AG04450 (cell line): ENCODE data around the gene ADSS1. TPM values are rescaled to one million over a fixed set of nuclear protein-coding genes. Genes with fewer than 3 reads are reported as not detected.

Source experiments
- CTCF ChIA-PET: fragments of 300-600, 350-600 bp; formaldehyde crosslinking; extraction: SDS; loops from one replicate; lab custom pipeline; 2022; ENCODE audit warnings: antibody characterized with exemption, inconsistent platforms; lab: Charles Lee
- POLR2A ChIA-PET: fragments of 350-600 bp; formaldehyde crosslinking; extraction: SDS; loops from one replicate; lab custom pipeline; 2021; ENCODE audit warnings: antibody characterized with exemption, inconsistent platforms; lab: Yijun Ruan, JAX
- DNase-seq: peaks from one replicate; pipeline ENCODE4 v3.0.0-alpha.2; 2011; ENCODE audit warnings: low read depth, low spot score
- H3K27ac ChIP-seq: one replicate; pipeline ENCODE4 v1.5.1; 2012; ENCODE audit warnings: low read depth, low read length, control low read depth
- H3K27me3 ChIP-seq: one replicate; pipeline ENCODE4 v1.6.0; 2012; ENCODE audit warnings: low read length; ENCODE audit not compliant: control insufficient read depth, insufficient read depth
- H3K4me3 ChIP-seq: 2 replicates; pipeline ENCODE4 v1.5.1; 2011; ENCODE audit warnings: mild to moderate bottlenecking, low read depth, low read length, control low read depth
- H3K9me3 ChIP-seq: 2 replicates; pipeline ENCODE4 v1.5.1; 2012; ENCODE audit warnings: low read length; ENCODE audit not compliant: control insufficient read depth, insufficient read depth
- polyA plus RNA-seq: library from polyadenylated mRNA; depleted of rRNA; stranded (reverse); fragments of >200 nt; gene quantifications from 2 replicates; pipeline ENCODE4 v1.2.3, GENCODE V29; 2011
- TF ChIP-seq, protein P1 (sequence below): IDR thresholded peaks from 2 replicates; pipeline ENCODE4 v1.5.1; 2011; ENCODE audit warnings: low read depth, low read length, control low read depth, inconsistent platforms

Gene ADSS1
- polyA plus RNA-seq, 1 experiment = 2.8 TPM

DNA sequence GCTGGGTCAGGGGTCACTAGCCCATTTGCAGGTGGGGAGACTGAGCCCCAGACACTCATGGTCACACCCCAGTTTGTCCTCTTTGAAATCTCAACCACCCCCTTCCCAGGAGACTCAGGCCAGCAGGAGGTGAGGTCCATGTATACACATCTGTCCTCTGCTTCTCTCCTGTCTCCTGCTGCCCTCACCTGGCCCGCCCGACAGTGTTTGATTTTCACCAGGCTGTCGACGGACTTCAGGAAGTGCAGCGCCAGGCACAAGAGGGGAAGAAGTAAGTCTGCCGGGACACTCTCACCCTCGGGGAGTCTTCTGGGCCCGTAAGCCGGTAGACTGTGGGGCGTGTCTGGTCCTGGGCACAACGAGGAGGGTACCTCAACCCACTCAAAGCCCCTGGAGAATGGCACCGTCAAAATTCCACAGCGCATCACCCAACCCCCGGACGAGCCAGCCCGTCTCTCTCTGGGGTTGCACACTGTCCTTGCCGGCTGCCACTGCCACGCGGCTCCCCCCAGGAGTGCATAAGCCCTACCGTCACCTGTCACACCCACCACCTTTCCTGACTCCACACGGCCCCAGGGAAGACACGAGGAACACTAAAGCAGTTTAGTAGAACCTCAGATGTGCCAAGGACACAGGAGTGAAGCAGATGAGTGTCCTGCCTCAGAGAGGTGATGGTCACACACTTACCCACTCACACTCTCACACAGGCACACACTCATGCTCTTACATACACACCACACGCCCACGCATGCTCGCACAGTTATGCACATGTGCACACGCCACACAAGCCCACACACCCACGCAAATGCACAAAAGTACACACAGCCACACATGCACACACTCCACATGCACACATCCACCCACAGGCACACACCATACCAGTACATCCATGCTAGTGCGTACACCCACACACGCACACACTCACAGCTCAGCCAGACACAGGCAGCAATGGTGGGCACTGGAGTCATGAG, 15.8 kb downstream of the ADSS1 start:
- POLR2A ChIA-PET = no interaction called here
- CTCF ChIA-PET = interaction anchor here (1.5 kb wide), 1 partner anchor 29 kb away, joined by 4 read pairs; no protein-coding TSS in a partner anchor
- no peak for DNase-seq

DNA sequence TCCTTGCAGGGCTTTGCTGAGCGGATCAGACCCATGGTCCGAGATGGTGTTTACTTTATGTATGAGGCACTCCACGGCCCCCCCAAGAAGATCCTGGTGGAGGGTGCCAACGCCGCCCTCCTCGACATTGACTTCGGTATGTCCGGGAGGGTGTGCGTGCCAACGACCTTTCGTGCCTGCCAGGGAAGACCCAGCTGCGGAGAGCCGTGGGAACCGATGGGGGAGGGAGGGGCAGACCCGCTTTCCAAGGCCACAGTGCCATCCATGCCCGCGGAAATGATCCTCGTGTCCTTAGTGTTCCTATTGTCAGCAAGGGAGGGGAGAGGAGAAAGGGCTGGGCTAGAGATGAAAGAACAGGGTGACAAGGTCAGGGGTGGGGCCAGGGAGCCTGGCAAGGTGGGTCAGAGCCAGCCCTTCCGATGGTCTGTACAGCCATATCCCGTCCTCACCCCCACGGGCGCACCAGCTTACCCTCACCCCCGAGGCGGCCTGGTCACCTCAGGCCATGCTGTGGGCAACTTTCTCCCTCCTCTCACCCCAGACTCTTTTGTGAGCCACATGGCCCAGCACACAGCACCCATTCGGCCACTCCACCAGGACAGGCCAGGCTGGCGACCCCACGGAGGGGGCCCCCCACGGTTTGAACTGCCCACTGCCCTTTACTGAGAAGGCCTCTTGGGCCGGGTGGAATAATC, 17.2 kb downstream of the ADSS1 start:
- no peak for DNase-seq
- Histone ChIP-seq H3K27ac (no peak overlapping the region), H3K27me3 (peaks cover 2% of the 10 kb centered on the region), H3K4me3 (no peak overlapping the region), H3K9me3 (no peaks in the 10 kb centered on the region; the same call in 1 of the 2 replicates)
- ChIA-PET CTCF (no interaction called here), POLR2A (no interaction called here)
- TF ChIP-seq, protein P1, sequence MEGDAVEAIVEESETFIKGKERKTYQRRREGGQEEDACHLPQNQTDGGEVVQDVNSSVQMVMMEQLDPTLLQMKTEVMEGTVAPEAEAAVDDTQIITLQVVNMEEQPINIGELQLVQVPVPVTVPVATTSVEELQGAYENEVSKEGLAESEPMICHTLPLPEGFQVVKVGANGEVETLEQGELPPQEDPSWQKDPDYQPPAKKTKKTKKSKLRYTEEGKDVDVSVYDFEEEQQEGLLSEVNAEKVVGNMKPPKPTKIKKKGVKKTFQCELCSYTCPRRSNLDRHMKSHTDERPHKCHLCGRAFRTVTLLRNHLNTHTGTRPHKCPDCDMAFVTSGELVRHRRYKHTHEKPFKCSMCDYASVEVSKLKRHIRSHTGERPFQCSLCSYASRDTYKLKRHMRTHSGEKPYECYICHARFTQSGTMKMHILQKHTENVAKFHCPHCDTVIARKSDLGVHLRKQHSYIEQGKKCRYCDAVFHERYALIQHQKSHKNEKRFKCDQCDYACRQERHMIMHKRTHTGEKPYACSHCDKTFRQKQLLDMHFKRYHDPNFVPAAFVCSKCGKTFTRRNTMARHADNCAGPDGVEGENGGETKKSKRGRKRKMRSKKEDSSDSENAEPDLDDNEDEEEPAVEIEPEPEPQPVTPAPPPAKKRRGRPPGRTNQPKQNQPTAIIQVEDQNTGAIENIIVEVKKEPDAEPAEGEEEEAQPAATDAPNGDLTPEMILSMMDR = no peak

More for the DNA sequence above, 15.8 kb downstream of the ADSS1 start:
- TF ChIP-seq, protein P1 = no peak
- no peak overlapping the region for H3K4me3 ChIP-seq
- no peaks in the 10 kb centered on the region; the same call in 1 of the 2 replicates for H3K9me3 ChIP-seq
- H3K27me3 ChIP-seq = peaks cover 2% of the 10 kb centered on the region
- H3K27ac ChIP-seq = no peak overlapping the region

DNA sequence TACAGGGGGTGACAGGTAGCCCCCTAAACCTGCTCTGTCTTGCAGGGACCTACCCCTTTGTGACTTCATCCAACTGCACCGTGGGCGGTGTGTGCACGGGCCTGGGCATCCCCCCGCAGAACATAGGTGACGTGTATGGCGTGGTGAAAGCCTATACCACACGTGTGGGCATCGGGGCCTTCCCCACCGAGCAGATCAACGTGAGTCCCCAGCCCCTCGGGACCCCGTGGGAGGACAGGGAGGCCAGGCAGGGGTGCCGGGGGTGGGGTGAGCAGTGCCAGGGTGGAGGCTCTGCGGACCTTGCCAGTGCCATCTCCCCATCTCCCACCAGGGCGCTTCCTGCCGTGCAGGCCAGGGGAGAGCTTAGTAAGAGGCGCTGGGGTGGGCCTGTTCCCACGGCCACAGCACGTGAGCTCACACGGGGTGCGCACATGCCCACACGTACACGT, 17.8 kb downstream of the ADSS1 start:
- ChIA-PET POLR2A (interaction anchor here (1.0 kb wide), 1 partner anchor 13 kb away, joined by 3 read pairs; no protein-coding TSS in a partner anchor), CTCF (no interaction called here)
- TF ChIP-seq, protein P1 = no peak
- Histone ChIP-seq H3K9me3 (no peaks in the 10 kb centered on the region; the same call in 1 of the 2 replicates), H3K27ac (no peak overlapping the region), H3K4me3 (no peak overlapping the region), H3K27me3 (peaks cover 2% of the 10 kb centered on the region)
- DNase-seq = no peak

DNA sequence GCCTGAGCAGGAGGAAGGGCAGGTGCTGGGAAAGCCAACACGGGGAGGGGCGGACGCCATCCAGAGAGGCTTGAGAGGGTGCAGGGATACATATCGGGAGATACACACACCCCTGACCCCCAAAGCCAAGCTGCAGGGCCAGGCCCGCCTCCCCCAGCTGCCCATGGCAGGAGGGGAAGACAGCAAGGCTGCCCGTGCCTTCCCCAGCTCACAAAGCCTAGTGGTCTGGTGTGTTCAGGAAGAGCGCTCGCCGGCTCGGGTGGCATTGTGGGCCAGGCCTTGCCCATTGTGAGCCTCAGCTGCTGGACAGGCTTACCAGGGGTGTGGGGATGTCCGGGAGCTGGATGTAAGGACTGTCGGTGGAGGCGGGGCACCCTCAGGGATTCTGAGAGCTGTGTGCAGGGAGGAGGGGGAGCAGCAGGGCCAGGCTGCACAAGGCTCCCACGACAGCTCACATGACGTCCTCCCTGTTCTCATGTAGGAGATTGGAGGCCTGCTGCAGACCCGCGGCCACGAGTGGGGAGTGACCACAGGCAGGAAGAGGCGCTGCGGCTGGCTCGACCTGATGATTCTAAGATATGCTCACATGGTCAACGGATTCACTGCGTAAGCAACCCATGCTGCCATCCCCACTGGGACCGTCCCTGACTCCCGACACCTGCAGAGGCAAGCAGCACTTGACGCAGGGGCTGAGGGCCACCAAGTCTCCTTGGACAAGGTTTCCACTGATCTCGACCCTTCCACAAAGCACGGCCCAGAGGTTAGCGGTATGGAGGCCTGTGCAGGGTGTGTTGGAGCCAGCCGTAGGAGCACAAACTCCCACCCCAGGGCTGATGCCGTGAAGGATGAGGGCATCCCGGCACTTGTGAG, 18.8 kb downstream of the ADSS1 start:
- H3K27me3 ChIP-seq = peaks cover 2% of the 10 kb centered on the region
- no peaks in the 10 kb centered on the region; the same call in 1 of the 2 replicates for H3K9me3 ChIP-seq
- ChIA-PET CTCF (interaction anchor here (0.9 kb wide), 1 partner anchor 21 kb away, joined by 3 read pairs; no protein-coding TSS in a partner anchor), POLR2A (interaction anchor here (0.7 to 1.0 kb wide), 2 partner anchors 10 to 14 kb away, joined by 3 read pairs; partner anchors contain the start of gene SIVA1)
- peak overlapping the region; percentile 65 for H3K27ac ChIP-seq
- H3K4me3 ChIP-seq = no peak overlapping the region
- TF ChIP-seq, protein P1 = no peak
- DNase-seq = no peak
